GM19023 (cell line): ENCODE data around the gene SLFNL1.
A peak's percentile ranks its signal among the peaks of the same experiment; 100 is the strongest.

Experiments used
- ATAC-seq: cut with Tn5 transposase; IDR thresholded peaks from one replicate; pipeline ENCODE4 v1.9.1; 2021; ENCODE audit warnings: mild to moderate bottlenecking, moderate library complexity; ENCODE audit not compliant: unreplicated experiment

SLFNL1 gene

GRCh38 chr1:41020654-41021053, 871 bp downstream of the SLFNL1 start:
- no peak for ATAC-seq

- ATAC-seq = no peak
Measured at GRCh38 chr1:41020109-41020576, 1.4 kb downstream of the SLFNL1 start.

GRCh38 chr1:41019353-41019745, 2.2 kb downstream of the SLFNL1 start:
- ATAC-seq = no peak

GRCh38 chr1:41018018-41018410, 3.5 kb downstream of the SLFNL1 start:
- no peak for ATAC-seq

GRCh38 chr1:41017141-41018017, 4.1 kb downstream of the SLFNL1 start:
- ATAC-seq = no peak

GRCh38 chr1:41015897-41016470, 5.5 kb downstream of the SLFNL1 start:
- no peak for ATAC-seq

- ATAC-seq = no peak
Measured at GRCh38 chr1:41015281-41015896, 6.1 kb downstream of the SLFNL1 start.

- ATAC-seq = no peak
Measured at GRCh38 chr1:41014871-41015270, 6.7 kb downstream of the SLFNL1 start.

GRCh38 chr1:41013796-41014195, 7.7 kb downstream of the SLFNL1 start:
- ATAC-seq = no peak

GRCh38 chr1:41013024-41013423, 8.5 kb downstream of the SLFNL1 start:
- no peak for ATAC-seq

- ATAC-seq = no peak
Measured at GRCh38 chr1:41010345-41010744, 11.2 kb downstream of the SLFNL1 start.

GRCh38 chr1:41009466-41009865, 12.1 kb downstream of the SLFNL1 start:
- no peak for ATAC-seq

- no peak for ATAC-seq
Measured at GRCh38 chr1:41006942-41007865, 14.3 kb downstream of the SLFNL1 start.

- no peak for ATAC-seq
Measured at GRCh38 chr1:41005876-41006275, 15.6 kb downstream of the SLFNL1 start.

- peak; percentile 98 for ATAC-seq
Measured at GRCh38 chr1:41003640-41004220, 17.8 kb downstream of the SLFNL1 start.

- no peak for ATAC-seq
Measured at GRCh38 chr1:41003127-41003639, 18.3 kb downstream of the SLFNL1 start.

GRCh38 chr1:40998668-40999067, 22.9 kb downstream of the SLFNL1 start:
- no peak for ATAC-seq

- no peak for ATAC-seq
Measured at GRCh38 chr1:40997096-40997495, 24.4 kb downstream of the SLFNL1 start.

- no peak for ATAC-seq
Measured at GRCh38 chr1:40989066-40989465, 32.5 kb downstream of the SLFNL1 start.

GRCh38 chr1:40988280-40988679, 33.2 kb downstream of the SLFNL1 start:
- ATAC-seq = no peak
